GM19351 (cell line): Measurements from ENCODE around the gene PHGDH.

Experiments used
- ATAC-seq: cut with Tn5 transposase; IDR thresholded peaks from one replicate; pipeline ENCODE4 v1.9.1; 2021; ENCODE audit warnings: mild to moderate bottlenecking, moderate library complexity; ENCODE audit not compliant: unreplicated experiment

The PHGDH gene

GRCh38 chr1:119729044-119729443 is 17.3 kb downstream of the PHGDH start:
- ATAC-seq = no peak

- ATAC-seq = no peak
These were observed 19.3 kb downstream of the PHGDH start for GRCh38 chr1:119731060-119731459.

- ATAC-seq = no peak
These were observed 20.2 kb downstream of the PHGDH start for GRCh38 chr1:119731741-119732430.

GRCh38 chr1:119732465-119733168 is 20.9 kb downstream of the PHGDH start:
- no peak for ATAC-seq

- no peak for ATAC-seq
These were observed 22.0 kb downstream of the PHGDH start for GRCh38 chr1:119733754-119734153.

GRCh38 chr1:119735217-119735616 is 23.5 kb downstream of the PHGDH start:
- no peak for ATAC-seq

GRCh38 chr1:119736649-119737039 is 24.9 kb downstream of the PHGDH start:
- no peak for ATAC-seq

- ATAC-seq = no peak
These were observed 25.4 kb downstream of the PHGDH start for GRCh38 chr1:119737040-119737682.

GRCh38 chr1:119738100-119738720 is 26.5 kb downstream of the PHGDH start:
- no peak for ATAC-seq

- ATAC-seq = no peak
These were observed 27.4 kb downstream of the PHGDH start for GRCh38 chr1:119739150-119739549.

GRCh38 chr1:119740261-119740660 is 28.5 kb downstream of the PHGDH start:
- no peak for ATAC-seq

GRCh38 chr1:119740896-119741780 is 29.4 kb downstream of the PHGDH start:
- no peak for ATAC-seq

- ATAC-seq = no peak
These were observed 30.5 kb downstream of the PHGDH start for GRCh38 chr1:119742202-119742601.

GRCh38 chr1:119742677-119743076 is 30.9 kb downstream of the PHGDH start:
- ATAC-seq = no peak

- no peak for ATAC-seq
These were observed 31.6 kb downstream of the PHGDH start for GRCh38 chr1:119743308-119743707.

GRCh38 chr1:119743776-119744597 is 32.3 kb downstream of the PHGDH start:
- peak; percentile 78 for ATAC-seq

GRCh38 chr1:119744598-119744942 is 32.8 kb downstream of the PHGDH start:
- ATAC-seq = no peak

GRCh38 chr1:119745034-119745433 is 33.3 kb downstream of the PHGDH start:
- ATAC-seq = no peak

- ATAC-seq = no peak
These were observed 35.7 kb downstream of the PHGDH start for GRCh38 chr1:119747451-119747850.

- ATAC-seq = no peak
These were observed 36.3 kb downstream of the PHGDH start for GRCh38 chr1:119748040-119748439.
